COR-L47 (cell line): Measurements from ENCODE around the gene GPC3.

Experiments used
- DNase-seq: peaks from one replicate; lab custom pipeline; 2025; lab: John Stamatoyannopoulos, UW

Gene GPC3

DNA sequence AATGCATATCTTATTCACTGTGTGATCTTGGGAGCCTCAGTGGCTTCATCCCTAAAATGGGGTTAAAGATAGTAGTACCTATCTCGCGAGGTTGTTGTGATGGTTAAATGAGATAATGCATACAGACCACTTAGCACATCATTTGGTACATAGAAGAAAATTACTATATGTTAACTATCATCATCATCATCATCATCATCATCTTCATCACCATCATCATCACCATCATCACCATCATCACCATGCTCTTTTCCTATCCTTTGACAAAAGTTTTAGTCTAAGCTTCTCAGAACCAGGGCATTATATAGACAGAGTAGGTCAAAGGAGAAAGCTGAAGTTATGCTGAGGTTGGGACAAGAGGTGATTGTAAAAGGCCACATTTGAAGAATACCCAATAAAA lies 145.0 kb downstream of the GPC3 start:
- no peak for DNase-seq

DNA sequence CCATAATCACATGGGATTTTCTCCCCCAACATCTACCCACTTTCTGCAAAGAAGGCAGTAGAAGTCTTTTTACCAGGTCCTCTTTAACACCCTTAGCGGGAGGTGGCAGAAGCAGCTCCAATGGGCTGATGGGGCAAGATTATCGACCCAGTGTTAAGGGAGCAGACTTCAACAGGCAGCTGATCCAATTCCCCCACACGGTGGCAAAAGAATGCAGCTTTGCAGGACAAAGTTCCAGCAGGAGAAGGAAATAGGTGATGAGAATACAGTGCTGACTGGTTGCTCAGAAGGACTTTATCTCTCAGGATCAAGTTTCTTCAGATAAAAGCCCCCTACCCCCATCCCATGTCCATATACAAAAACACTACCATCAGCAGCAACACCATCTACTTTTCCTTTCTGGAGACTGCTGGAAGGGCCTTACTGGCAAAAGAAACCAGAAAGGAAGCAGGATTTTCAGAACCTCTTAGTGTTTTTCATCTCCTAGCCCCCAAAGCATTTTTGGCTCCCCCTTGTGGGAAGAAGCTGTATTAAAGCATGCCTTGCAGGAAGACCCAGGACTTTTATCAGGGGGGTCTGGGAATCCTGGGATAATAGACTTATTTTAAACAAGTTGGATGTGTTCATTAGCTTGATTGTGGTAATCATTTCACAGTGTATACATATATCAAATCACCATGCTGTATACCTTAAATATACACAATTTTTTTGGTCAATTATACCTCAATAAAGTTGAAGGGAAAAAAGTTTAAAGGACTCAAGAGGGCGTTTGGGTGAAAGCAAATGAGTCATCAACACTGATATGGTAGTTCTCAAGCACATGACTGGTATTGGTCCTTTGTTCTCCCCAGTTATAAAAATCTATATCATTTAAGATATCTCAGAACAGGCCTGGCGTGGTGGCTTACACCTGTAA lies 146.4 kb downstream of the GPC3 start:
- DNase-seq, result no peak

DNA sequence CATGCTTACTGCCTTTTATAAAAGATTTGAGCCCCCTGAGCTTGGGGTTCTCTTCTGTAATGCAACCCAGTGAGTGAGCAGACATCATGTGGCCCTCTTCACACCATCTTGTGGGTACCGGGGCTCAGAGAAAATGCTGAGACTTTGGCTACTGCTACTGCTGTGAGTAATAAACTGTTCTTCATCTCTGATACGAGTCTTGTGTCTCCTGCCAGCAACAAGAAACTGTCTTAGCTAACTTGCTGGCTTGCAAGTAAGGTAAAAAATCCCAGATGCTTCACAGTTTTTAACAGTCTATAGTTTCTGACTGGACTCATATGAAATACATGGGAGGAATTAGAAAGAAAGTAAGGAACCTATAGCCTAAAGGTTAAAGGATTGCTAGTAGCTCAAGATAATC lies 148.3 kb downstream of the GPC3 start:
- DNase-seq, result no peak

DNA sequence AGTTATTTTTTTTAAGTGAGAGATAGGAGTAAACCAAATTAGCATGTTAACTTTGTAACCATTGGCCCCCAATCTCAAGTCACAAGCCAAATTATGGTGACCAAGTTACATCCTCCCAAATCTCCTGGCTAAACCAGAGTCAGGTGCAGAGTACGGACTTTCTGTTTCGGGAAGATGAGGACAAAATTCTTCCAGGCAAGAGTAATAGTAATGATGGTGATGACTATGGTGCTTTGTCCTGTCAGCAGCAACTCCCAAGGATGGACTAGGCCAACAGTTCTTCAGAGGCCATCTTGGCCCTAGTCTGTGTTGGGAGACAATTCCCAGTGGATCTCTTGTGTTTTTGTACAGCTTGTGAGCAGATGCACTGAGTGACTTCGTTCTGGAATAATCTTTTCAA lies 148.8 kb downstream of the GPC3 start:
- no peak for DNase-seq

DNA sequence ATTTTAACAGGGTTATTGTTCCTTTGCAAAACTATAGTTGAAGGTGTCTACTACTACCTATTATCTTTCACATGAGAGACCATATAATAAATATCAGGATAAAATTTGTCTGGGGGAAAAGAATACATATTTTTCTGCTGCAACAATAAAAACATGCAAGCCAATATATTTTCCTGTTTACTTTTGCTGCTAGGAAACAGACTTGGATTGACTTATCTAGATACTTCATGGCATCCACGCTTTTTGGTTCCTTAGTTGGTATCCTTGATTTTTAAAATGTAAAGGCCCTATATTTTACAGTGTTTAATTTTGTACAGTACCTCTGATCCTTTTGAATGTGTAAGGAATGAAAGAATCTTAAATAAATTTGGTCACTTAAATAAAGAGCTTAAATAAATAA lies 150.6 kb downstream of the GPC3 start:
- no peak for DNase-seq

DNA sequence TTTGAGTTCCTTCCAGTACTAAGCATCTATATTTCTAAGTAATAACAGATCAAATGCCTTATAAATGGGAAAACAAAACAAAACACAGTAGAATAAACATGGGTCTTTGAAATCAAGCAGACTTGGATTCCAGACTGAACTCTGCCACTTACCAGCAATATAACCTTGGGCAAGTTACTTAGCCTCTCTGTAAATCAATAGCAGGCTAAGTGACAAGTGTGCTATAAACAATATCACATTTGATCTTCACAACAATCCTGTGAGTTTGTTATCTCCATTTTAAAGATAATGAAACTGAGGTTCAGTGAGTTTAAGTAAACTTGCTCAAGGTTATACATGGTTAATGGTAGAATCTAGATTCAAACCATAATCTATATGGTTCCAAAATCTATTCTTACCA lies 165.8 kb downstream of the GPC3 start:
- no peak for DNase-seq

DNA sequence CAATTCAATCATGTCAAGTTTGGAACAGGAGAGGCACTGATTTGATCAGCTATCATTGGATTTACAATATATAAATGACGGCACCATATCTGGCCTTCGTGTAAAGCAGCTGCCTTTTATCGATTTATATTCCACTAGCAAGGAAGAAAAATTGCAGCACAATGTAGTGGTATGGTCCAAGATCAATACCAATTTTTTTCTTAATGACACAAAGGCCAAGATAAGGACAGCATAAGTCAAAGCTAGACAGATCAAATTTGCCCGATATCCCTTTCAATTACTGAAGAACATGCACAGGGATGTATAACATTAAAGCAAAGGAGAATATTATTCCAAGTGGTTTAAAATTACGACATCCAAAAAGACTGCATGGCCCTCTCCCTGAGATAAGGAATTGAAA lies 167.4 kb downstream of the GPC3 start:
- DNase-seq, result no peak

DNA sequence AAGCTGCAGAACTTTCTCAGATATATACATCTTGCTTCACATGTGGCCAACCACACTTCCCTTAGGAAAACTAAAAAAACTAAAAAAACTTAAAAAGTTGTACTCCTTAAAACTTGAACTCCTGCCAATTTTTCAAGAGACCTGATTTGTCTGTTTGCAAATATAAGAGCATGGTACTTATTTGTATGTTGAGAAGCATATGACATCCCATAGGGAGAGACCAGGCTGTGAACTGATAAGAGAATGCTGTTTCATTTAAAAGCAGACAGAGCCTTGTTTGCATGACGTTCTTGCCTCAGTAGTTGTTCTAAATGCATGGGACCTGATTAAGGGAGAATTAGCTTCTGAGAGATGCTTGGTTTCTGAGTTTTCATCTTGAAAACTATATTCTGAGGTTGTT lies 169.9 kb downstream of the GPC3 start:
- no peak for DNase-seq

DNA sequence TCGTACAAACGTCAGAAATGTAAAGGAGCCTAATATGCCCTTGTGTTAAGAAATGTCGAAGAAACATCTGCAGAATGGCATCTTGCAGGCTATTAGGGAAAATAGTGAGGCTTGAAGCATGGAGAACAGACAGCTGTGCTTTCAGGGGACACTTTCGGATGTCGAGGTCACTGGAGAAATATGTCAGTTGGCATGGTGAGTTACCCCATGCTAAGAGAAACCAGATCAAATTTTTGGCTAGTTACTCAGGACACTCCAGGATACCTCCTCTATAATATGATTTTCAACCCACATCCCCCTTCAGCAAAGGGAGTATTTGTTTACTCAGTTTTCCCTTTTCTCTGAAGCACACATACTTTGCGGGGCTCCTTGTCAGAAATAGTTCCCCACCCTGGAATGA lies 171.4 kb downstream of the GPC3 start:
- no peak for DNase-seq

DNA sequence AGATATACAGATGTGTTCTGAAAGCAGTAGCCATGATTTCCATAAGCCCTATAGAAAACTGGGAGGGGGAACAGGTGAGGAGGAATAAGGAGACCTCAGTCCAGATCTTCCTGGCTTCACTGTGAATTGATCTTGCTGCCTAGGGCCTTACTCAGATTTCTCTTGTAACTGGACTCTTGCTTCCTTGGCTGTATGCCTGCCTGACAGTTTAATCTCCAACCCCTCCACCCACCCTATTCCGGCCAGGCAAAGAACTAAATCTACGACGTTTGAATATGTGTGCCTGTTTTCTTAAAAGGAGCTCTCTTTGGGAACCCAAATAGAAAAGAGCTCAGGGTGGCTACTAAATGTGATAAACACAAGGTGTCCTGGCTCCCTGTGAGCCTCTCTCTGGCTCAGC lies 173.0 kb downstream of the GPC3 start:
- DNase-seq, result no peak

DNA sequence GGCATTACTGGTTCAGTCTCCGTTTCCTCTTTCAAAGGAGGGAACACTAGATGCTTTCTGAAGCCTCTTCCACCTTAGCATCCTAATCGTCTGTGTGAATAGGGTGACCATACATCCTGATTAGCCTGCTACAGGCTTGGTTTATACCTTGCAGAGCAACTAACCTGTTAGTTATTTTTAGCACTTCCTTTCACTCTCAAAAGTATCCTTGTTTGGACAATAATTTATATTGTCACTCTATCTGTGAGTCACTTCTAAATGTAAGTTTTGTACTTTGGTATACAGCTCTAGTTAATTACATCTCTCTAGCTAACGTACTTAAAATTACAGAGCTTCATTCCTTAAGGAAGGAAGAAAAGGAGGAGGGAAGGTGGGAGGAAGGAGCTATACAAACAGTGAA lies 174.5 kb downstream of the GPC3 start:
- DNase-seq, result no peak

DNA sequence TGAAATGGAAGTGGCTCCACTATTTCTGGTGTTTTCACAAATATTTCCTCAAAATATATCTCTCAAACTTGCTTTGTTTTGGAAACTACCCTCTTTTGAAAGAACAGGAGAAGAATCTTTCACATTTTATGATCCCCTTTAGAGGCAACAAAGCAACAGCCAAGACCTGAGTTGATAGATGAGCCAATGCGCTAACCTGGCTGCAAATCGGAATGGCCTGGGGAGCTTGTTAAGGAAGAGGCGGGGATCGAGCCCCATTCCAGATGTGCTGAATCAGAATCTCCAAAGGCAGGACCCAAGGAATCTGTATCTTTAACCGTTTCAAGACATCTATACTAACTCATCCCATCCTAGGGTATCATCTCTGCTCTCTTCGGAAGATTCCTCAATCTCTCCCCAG lies 181.3 kb downstream of the GPC3 start:
- no peak for DNase-seq

DNA sequence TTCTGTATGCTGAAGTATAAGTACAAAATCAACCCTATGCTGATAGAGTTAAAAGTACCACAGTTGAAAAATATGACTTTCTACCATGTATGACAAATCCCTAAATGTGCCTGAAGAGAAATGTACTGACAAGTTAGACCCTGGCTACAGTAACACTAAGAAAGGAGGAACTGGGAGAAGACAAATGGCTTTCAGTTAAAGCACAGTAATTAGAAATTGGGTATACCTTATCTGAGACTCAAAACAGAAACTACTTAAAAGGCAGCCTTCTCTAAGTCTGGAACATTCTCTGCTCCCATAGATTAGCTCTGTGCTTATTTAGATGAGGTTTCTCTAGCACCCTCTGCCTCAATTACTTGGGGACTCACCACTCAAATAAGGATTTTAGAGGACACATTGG lies 189.1 kb downstream of the GPC3 start:
- no peak for DNase-seq

DNA sequence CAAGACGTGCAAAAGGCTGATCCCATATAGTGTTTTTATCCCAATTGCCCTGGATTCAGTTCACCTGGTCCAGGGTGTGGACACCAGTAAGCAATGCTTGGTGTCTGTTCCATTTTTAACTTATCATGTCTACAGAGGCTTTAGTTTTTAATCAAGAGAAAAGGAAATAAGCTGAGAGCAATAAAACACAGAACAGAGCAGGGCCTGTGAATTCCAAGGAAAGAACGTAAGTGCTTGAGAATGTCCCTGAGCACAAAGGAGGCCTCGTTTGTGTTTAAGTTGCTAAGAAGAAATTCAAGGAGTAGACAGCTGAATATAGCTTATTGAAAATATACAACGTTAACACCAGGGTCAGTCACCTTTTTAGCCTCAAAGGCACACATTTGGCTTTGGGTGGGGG lies 191.3 kb downstream of the GPC3 start:
- DNase-seq, result no peak

DNA sequence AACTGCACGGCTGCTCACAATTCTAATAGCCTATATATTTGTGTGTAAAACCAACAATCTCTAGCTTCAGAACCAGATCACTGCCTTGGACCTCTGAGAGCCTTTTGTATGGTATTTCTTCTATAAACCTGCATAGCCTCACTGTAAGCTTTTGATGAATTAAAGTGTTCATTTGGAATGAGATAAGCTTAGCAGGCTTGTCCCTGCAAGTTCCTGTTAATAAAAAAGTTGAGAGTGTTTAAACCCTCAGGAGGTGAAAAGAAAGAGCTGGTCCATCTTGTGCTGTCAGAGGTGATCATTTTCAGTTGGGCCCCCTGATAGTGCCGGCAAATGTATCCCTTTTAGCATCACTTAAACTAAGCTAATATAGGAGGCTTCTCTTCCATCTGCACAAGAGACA lies 191.8 kb downstream of the GPC3 start:
- no peak for DNase-seq

DNA sequence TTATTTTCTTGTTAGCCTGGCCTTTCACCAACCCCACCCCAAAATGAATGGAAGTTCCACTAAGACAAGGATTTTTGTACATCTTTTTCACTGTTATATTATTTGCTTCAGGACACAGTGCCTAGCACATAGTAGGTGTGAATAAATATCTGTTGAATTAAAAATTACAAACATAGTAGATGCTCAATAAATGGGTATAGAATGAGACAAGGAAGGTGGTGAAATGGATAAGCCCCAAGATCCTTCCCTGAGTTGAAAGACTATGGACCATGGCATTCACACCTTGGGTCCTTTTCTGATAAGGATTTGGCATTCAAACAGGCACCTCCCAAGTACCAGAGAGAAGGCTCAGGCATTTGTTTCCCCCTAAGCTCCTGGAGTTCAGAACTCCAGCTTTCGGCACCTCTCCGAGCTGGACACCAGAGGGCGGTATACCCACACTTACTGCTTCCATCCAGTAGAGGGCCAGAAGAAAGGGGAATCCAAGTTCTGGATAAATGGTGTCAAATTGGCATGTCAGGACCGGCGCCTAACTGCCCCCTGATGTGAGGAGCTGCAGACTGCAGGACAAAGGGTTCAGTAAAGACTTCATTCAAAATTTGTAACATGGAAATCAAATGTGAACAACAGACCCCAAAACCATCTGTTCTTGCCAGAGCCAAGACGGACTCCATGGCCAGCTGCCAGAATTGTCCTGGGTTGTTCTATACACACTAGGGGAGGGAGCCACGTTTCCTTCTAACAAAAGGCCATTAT lies 193.0 kb downstream of the GPC3 start:
- peak; percentile 70 for DNase-seq

DNA sequence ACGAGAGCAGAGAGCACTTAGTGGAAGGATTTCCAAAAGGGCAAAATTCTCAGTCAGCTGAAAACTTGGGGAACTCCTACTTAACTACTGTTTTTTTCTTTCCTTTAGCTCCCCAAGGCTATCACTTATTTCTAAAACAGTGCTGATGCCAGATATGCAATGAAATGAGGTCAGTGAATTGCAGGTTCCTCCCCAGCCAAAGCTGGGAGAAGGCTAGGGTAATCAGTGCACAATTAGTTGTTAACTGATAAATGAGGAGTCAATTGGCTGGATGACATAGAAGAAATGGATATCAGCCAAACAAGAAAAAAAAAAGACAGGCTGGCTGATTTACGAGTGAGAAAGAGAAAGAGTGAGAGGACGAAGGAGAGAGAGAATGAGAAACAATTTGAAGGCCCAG lies 195.6 kb downstream of the GPC3 start:
- no peak for DNase-seq

DNA sequence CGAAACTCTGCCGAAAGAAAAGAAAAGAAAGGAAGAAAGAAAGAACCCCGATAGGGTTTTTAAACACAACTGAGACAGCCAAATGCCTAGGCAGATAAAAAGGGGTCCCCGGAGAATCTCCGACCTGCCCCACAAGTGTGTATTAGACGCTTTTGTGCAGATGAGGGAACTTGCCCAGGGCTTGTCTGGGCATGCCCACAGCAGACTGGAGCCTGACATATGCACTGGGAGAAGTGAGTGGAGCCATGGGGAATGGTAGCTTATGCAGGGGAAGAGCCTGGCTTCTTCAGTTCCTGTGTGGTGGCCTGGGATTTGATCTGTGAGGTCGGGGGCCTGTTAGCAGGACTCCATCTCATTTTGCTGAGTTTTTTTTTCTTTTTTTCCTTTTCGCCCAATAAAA lies 199.0 kb downstream of the GPC3 start:
- DNase-seq, result no peak

DNA sequence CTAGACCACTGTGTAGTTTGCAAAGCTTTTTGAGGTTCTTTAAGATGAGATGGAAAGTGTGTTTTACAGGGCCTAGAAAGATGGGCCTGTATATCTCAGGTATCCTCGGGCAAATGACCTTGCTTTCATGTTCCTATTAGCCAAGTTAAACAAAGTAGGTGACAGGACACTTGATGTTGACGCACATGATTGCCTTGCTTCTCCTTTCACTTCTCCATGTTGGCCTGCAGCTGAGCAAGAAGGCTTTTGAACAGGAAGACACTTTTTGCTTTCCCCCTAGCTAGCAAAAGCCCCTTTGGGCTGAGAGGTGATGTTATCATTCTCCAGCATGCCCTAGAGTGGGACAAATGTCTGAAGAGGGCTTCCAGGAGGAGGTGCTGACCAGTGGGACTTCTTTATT lies 202.1 kb downstream of the GPC3 start:
- DNase-seq, result no peak

DNA sequence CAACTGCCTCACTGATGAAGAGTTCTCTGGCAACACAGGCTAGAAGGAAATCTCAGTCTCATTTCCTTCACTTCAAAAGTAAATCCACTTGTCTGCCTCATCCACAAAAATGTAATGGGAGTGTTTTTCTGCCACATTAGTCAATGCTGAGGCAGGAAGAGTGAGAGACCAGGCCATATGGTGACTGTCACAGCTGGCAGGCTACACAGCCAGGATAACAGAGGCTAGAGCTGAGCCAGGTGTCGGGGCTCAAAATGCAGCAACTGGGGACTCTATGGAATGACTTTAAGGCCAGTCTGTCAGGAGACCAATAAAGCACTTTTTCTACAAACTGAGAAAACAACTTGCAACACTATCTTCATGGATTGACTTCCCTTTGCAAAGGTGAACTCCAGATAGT lies 204.2 kb downstream of the GPC3 start:
- DNase-seq, result no peak

DNA sequence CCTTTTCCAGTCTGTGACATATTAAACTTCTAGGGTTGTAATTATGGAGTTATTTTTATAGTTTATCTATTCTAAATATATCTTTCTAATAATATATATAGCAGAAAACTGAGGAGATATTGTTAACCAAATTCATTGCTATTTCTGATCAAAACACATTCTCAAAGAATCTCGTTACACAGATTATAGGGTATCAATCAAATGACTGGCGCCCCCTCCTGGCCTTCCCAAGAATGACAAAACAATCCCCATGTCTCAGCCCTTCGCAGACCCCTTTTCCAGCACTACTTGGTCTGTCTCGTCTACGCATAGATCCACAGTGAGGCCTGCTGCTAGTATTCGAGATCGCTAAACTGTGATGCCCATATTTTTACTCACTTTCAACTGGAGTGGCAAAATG lies 209.3 kb downstream of the GPC3 start:
- DNase-seq, result no peak

DNA sequence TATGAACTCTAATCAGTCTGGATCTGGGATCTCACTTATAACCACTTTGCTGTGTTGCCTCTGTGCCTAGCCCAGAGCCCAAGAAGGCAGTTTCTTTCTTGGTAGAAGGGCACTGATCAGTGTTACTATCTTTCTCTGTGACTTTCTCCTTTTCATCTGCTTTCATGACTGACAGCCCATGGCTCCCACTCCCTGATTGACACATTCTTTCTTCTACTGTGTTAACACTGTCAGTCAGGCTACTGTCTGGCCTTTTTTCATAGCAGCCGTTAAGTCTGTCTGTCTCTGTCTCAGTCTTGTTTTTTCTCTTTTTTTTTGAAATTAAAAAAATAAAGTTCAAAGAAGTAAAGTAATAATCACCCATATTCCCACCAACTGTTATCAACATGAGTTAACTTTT lies 210.6 kb downstream of the GPC3 start:
- DNase-seq, result no peak

DNA sequence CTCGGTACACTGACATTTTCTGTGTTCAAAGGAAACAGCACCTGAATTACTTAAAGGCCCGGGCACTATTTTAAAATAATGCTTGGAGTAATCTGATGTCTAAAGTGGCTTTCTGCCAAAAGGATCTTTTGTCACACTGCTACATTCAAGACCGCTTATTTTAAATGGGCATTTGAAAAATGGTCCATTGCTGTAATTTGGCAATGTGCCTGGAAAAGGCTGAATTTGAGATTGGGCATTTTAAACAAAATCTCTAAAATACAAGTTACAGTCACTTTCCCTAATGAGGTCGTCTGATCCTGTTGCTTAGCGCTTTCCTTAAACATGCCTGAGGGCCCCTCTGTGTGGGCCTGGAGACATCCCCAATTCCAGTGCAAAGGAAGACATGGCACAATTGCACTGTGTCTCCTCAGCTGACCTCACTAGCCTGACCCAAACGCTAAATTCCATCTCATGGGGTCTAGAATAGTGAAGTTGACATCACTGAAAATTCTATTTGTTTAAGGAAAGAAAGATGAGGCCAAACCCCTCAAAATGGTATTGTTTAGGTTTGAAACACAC lies 214.2 kb downstream of the GPC3 start:
- DNase-seq, result peak; percentile 50
